NB4 (cell line): ENCODE data around the gene RAB3C.
A peak's percentile ranks its signal among the peaks of the same experiment; 100 is the strongest.
"Not testable (repeated sequence)": the region's sequence is repeated elsewhere in the genome, so short reads cannot be mapped to it uniquely, and the experiment has no call there.

Source experiments
- DNase-seq: peaks from one replicate; pipeline ENCODE4 v3.0.0; 2010; ENCODE audit warnings: low read depth
- H3K4me3 ChIP-seq: one replicate; pipeline ENCODE4 v1.5.1; 2011; ENCODE audit warnings: mild to moderate bottlenecking, low read depth, low read length, moderate library complexity
- CTCF ChIP-seq: IDR thresholded peaks from one replicate; pipeline ENCODE4 v1.5.1; 2012; ENCODE audit warnings: low read depth, low read length
- MAX ChIP-seq: IDR thresholded peaks from 2 replicates; pipeline ENCODE4 v1.6.1; 2011; ENCODE audit warnings: low read depth, low read length
- MYC ChIP-seq: IDR thresholded peaks from 2 replicates; pipeline ENCODE4 v1.6.1; 2011; ENCODE audit warnings: low read depth, low read length
- POLR2A ChIP-seq: IDR thresholded peaks from 2 replicates; pipeline ENCODE4 v1.6.1; 2011; ENCODE audit warnings: mild to moderate bottlenecking; ENCODE audit not compliant: insufficient read length; ENCODE audit errors: extremely low read depth

Gene RAB3C

GRCh38 chr5:58582803-58583491 lies at the start of gene RAB3C:
RAB3C (plus strand) TSS chr5:58583075; CDS start chr5:58583209, 134 bp downstream.
- H3K4me3 ChIP-seq, result peak within 1 kb of the TSS; percentile 79
- peak; percentile 96 for DNase-seq
- TF ChIP-seq MAX (peak; percentile 84), POLR2A (peak; percentile 26), CTCF (no peak), MYC (peak; percentile 82)

GRCh38 chr5:58541935-58542334 lies 40.9 kb upstream of the RAB3C start:
- not testable (repeated sequence) for H3K4me3 ChIP-seq, DNase-seq

- TF ChIP-seq CTCF (no peak), POLR2A (no peak), MAX (no peak), MYC (no peak)
- no peak for DNase-seq
- no peak overlapping the region for H3K4me3 ChIP-seq
Observed at GRCh38 chr5:58542709-58543108, 40.2 kb upstream of the RAB3C start.

- DNase-seq, result peak; percentile 59
- peak overlapping the region; percentile 6 for H3K4me3 ChIP-seq
- no peak for TF ChIP-seq MYC
- no peak for TF ChIP-seq CTCF
- no peak for TF ChIP-seq MAX
- no peak for TF ChIP-seq POLR2A
Observed at GRCh38 chr5:58543723-58544122, 39.2 kb upstream of the RAB3C start.

- TF ChIP-seq POLR2A (no peak), CTCF (no peak), MYC (no peak), MAX (no peak)
- peak overlapping the region; percentile 6 for H3K4me3 ChIP-seq
- DNase-seq, result peak; percentile 91
Observed at GRCh38 chr5:58544195-58544594, 38.7 kb upstream of the RAB3C start.

- peak overlapping the region; percentile 1 for H3K4me3 ChIP-seq
- TF ChIP-seq POLR2A (no peak), MAX (no peak), CTCF (no peak), MYC (no peak)
- peak; percentile 59 for DNase-seq
Observed at GRCh38 chr5:58544926-58545325, 37.9 kb upstream of the RAB3C start.
